ENCODE results near the gene CEMIP2.

Gene CEMIP2

DNA sequence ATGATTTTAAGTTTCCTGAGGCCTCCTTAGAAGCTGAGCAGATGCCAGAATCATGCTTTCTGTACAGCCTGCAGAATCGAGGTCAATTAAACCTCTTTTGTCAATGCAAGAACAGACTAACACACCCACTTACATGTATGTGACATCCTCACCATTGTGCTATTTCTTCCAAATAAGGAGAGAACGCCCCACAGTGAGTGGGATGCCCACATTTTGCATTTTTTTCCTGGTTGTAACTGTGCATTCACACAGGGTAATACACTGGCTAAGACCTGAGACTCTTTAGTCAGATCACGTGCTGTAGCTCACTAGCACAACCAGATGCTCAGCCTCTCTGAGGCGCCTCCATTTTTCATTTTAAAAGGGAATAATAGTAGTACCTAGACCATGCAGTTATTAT is 4.4 kb upstream of the CEMIP2 start:
- no peak for DNase-seq

DNA sequence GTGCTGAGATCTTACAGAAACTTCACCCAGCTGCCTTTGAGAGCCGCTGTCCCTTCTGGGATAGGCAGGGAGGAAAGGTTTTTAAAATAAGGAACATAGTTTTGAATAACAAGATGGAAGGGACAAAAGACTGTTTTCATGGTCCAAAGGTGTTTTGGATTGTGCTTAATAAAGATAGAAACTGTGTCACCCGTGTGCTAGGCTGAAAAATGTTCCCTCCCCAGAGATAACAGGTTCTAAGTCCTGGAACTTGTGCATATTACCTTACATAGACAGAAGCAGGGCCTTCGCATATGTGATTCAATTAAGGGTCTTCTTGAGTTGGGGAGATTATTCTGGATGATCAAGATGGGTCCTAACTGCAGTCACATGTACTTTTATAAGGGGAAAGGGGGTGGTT is 1.9 kb upstream of the CEMIP2 start:
- no peak for DNase-seq

DNA sequence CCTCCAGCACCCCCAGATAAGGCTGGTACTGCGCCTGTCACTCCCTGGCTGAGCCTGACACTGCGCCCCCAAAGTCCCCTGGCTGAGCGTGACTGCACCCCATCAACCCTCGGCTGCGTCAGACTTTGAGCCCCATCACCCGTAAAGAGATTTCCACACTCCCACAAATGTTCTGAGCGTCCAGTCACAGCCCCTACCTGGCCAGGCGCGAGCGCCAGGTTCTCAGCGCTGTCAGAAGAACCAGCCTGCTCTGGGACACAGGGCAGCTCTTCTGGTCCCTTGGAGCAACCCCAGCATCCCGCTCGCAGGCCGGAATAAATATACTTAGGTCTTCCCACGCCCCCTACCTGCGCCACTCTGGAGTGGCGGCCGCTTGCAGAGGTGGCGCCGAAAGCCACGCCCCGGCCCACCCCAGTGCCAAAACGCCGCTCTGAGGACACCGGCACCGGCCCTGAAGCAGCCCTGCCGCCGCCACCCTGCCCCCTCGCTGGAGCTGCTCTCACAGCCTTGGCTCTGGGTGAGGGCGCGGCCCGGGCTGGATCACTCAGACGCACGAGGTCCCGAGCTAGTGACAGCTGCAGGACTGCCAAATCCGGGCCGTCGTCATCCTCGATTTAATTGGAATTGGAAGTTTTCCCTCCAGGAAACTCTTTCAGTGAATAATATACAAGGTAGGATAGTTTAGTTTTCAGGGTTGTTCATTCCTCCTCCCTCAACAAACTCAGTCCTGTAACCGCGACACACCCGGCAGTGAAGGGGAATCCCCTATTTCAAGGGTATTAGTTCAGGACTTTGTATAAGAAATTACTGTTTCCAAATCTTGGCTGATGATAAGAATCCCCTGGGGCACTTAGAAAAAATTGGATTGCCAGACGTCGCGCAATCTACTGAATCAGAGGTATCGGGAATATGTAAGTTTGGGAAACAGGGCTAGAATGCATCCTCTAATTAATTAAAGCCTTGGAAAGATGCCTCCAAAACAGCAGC is 1.2 kb upstream of the CEMIP2 start:
- DNase-seq, result no peak

DNA sequence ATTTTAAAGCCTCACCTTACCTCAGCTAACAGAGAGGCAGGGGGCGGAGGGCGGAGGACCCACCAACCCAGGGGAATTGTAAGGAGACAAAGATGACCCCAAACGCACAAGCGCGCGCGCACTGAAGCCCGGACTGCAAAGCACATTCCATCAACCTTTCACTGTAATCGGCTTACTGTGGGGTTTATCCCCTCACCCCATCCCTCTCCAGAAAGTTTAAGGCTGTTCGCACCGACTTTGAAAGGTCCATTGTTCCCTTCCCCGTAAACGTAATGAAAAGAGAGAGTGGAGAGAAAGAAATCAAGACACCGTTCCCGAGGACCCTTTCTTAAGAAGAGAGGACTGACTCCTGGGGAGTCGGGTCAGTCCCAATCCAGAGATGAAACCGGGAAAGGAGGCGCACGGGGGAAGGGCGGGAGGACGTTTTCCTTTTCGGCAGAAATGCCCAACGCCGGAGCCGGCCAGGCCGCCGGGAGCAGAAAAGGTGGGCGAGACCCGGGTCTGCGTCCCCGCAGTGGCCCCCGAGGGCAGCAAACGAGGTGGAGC is 464 bp downstream of the CEMIP2 start:
- DNase-seq, result no peak

DNA sequence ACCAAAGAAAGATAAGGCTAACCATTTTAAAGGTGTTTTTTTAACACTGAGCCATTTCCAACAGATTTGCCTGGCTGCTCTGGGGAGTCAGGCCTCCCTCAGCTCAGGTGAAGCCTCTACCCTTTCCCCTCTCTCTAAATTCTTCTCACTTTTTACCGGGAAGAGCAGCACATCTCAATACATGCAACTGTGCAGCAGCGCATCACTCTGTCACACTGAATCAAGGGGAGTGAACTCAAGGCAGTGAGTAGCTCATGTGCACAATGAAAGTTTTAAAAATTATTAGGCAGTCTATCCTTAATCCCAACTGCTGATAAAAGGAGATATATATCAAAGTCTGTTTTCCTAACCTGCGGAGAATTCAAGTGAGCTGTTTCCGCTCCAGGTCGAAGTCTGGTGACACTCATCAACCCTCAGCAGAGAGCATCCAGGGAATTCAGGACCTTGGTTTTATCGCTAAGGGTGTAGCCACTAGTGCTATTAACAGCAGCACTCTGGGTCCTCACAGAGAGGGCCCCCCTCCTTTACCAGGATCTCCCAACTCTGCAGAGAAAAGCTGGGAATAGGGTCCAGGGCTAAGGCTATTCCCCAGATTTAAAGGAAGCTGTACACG is 1.0 kb downstream of the CEMIP2 start:
- no peak for DNase-seq

- no peak for DNase-seq
These were observed 1.6 kb downstream of the CEMIP2 start for GRCh38 chr9:71766663-71767062.

GRCh38 chr9:71765693-71766092 is 2.6 kb downstream of the CEMIP2 start:
- DNase-seq, result no peak

DNA sequence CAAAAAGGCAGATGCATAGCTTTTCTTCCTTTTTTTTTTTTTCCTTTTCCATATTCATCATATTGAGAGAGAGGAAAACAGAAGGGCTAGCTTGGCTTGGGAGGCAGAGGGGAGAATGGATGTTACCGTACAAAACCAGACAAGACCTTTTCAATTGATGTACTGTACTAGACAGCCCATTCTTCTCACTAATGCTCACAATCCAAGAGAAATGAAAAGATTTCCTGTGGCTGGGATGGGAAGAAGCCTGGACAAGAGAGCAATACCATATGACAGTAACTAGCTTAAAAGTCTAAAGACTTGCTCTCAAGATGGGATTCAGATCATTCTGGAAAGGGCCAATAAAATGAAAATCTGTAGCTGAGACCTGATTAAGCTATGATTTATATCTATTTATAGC is 3.4 kb downstream of the CEMIP2 start:
- DNase-seq, result no peak

DNA sequence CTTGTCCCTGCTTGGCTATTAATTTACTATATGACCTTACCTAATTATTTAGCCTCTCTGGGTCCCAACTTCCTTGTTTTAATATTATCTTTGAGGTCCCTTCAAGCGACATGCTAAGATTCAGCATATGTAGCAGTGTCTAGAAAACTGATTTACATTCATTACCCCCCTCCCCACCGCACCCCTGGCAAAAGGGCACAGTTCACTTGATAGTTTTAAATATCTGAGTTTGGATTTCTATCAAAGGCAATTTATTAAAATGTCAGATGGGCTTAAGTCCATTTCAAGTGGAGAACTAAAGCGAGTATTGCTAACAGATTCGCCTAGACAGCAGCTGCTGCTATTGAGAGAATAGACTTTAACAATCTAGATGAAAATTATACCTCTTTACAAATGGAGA is 3.9 kb downstream of the CEMIP2 start:
- no peak for DNase-seq

- no peak for DNase-seq
These were observed 4.5 kb downstream of the CEMIP2 start for GRCh38 chr9:71763832-71764231.

DNA sequence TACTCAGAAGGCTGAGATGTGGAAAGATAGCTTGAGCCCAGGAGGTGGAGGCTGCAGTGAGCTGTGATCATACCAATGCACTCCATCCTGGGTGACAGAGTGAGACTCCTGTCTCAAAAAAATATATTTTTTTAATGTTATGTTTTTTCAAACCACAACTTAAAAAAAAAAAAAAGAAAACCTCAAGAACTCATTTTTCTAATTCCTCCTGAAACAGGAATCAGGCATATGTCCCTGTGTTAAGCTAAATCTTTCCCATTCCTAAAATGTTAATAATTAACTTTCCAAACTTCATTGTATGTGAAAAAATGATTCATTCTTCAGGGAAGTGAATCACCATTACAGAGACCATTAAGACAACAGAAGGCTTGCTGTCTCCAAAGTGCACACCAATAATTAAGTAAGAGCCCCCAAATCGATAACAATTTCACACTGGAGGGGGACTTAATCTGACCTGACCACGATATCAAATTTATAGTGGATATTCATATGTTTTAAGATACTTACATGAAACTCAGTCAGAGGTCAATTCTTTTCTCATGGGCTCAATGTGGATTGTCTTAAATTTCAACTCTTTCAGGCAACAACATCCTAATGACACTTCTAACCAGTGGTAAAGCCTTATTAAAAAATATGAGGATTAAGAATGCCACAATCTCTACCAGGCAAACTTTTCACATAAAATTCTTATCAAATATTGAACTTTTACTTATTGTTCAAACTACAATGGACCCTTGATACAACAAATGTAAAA is 5.2 kb downstream of the CEMIP2 start:
- no peak for DNase-seq

GRCh38 chr9:71761938-71762353 is 6.4 kb downstream of the CEMIP2 start:
- DNase-seq, result no peak

GRCh38 chr9:71760901-71761300 is 7.4 kb downstream of the CEMIP2 start:
- no peak for DNase-seq

DNA sequence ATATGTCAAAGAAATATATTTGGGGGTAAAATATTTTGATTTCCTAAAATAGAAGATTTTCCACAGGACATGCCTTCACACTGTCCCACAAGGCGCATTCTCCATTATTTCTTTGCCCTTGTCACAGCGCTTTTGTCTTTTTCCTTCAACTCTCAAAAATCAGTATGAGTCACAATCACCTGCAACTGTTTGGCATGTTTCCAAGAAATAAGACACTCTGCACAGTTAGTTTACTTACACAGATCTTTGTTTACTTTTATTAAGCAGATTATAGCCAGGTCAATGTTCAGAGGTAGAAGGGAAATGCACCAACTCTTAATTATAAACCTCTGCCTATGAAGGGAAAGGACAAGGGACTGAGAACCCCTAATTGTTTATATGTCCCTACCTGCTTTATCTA is 9.5 kb downstream of the CEMIP2 start:
- no peak for DNase-seq

- DNase-seq, result no peak
These were observed 10.0 kb downstream of the CEMIP2 start for GRCh38 chr9:71758277-71758676.

DNA sequence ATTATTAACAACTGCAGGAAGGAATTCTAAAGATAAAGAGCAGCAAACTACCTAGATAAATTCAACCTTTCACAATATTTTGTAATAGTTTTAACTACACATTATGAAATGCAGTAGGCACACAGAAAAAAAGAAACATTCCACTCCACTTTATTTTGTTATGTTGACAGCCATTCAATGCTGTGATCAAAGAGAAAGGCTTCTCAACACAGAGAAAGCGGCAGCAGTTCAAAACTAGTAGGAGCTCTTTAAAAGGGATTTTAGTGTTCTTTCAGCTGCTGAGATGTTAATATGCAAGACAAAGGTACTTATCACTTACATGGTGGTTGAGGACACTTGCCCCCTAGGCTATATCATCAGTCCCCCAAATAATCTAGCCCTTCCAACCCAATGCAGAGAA is 11.6 kb downstream of the CEMIP2 start:
- DNase-seq, result no peak

DNA sequence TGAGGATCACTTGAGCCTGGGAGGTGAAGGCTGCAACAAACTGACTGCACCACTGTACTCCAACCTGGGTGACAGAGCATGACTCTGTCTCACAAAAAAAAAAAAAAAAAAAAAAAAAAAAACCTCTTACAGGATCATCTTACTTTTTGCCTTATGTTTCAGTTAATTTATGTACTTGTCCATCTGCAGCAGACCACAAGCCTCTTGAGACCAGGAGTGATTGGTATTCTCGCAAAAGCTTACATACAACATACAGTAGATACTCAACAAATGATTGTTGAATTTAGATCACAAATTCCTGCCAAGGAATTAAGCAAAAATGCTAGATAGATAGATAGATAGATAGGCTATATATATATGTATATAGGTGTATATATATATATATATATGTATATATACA is 12.4 kb downstream of the CEMIP2 start:
- no peak for DNase-seq

GRCh38 chr9:71755230-71755629 is 13.1 kb downstream of the CEMIP2 start:
- no peak for DNase-seq

DNA sequence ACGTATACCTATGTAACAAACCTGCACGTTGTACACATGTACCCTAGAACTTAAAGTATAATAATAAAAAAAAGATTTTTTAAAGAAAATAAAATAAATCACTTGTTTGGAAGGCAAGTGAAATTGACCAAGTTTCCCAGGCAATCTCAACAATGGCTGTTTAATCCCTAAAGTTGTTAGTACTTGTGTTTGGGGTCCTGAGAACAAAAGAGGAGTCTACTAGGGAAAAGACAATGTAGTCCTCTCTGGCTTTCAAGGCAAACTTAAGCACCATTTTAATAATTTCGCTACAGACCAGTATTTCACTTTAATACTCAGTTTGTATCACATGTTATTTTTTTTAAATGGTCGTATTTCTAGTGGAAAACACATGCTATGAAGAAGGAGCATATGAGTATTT is 14.2 kb downstream of the CEMIP2 start:
- DNase-seq, result no peak

DNA sequence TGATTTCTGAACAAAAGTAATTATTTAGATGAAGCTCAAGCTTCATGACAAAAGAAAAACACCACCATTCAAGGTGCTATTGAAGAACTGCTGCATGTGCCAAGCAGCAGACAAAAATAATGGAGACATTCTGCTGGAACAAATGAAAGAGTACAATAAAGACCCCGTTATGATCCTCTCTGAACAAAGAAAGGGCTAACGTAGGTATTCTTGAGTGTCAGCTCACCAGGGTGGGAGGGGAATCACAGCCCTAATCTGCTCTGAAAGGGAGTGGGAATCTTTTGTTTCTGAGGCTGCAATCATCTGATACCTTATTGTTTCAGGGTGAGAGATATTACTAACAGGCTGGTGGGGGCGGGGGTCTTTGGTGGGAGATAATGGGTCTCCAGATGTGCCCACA is 15.4 kb downstream of the CEMIP2 start:
- no peak for DNase-seq

GRCh38 chr9:71752352-71752751 is 16.0 kb downstream of the CEMIP2 start:
- DNase-seq, result no peak

DNA sequence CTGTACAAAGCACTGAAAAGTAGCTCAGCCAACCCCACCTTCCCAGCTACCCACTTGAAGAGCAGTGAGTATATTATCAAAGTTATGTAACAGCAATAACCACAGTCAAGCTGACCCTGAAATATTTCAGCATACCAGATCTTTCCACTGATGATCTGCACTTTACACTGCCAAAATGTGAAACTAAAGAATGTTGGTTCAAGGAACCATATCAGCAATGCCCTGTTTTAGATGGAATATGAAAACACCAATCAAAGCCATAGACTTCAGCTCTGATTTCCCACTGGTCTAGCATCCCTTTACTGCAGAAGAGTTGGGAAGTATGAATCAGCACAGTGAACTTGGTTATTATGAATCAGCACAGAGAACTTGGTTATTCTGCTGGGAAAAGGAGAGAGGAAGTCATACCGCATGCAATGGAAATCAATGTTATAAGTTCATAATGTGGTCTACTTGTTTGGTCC is 20.0 kb downstream of the CEMIP2 start:
- no peak for DNase-seq

DNA sequence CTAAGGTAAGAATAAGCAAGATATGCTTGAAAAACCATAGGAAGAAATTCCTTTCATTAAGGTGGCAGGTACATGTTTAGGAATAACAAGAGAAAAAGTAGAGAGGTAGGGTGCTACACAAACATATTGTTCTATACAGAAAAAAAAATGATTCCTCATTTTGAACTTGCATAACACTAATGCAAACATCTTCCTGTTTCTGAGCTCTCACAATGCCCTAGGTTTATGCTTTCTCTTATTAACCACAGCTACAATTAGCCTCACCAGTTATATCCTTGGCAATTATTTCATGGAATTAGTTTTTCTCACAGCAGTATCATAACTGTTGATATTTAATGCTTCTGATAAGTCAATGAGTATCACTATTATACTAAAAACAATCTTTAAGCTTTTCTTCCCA is 20.7 kb downstream of the CEMIP2 start:
- DNase-seq, result no peak

Data from GOT3 (cell line).